DOHH2 (cell line): ENCODE measurements around the gene DOCK10.

Experiments
- H3F3A ChIP-seq: fragments of 200-600 bp; sonication (generic), shearing (Covaris generic); 2 replicates; pipeline ENCODE4 v1.6.0; 2016; ENCODE audit warnings: antibody characterized with exemption, mild to moderate bottlenecking; ENCODE audit not compliant: control insufficient read depth, insufficient read depth
- H3K27ac ChIP-seq: fragments of 200-600 bp; sonication (generic); 2 replicates; pipeline ENCODE4 v1.5.1; 2014; ENCODE audit warnings: low read depth, mild to moderate bottlenecking, low read length, moderate library complexity
- H3K27me3 ChIP-seq: fragments of 200-600 bp; sonication (generic); 2 replicates; pipeline ENCODE4 v1.6.1; 2014; ENCODE audit warnings: mild to moderate bottlenecking, low read length, mixed read lengths; ENCODE audit not compliant: control insufficient read depth
- H3K36me3 ChIP-seq: fragments of 200-600 bp; sonication (generic); 2 replicates; pipeline ENCODE4 v1.6.1; 2014; ENCODE audit warnings: mild to moderate bottlenecking, low read length, moderate library complexity, mixed read lengths; ENCODE audit not compliant: control insufficient read depth
- H3K4me1 ChIP-seq: fragments of 200-600 bp; sonication (generic); 2 replicates; pipeline ENCODE4 v1.6.1; 2014; ENCODE audit warnings: mild to moderate bottlenecking, low read length, mixed read lengths; ENCODE audit not compliant: control insufficient read depth
- H3K4me2 ChIP-seq: fragments of 200-600 bp; sonication (generic); 2 replicates; pipeline ENCODE4 v1.6.0; 2014; ENCODE audit warnings: mild to moderate bottlenecking, low read length, moderate library complexity
- H3K4me3 ChIP-seq: fragments of 200-600 bp; sonication (generic); 2 replicates; pipeline ENCODE4 v1.5.1; 2014; ENCODE audit warnings: mild to moderate bottlenecking, low read length, mixed read lengths
- H3K79me2 ChIP-seq: fragments of 200-600 bp; sonication (generic); 2 replicates; pipeline ENCODE4 v1.6.1; 2014; ENCODE audit warnings: mild to moderate bottlenecking, low read length, mixed read lengths; ENCODE audit not compliant: control insufficient read depth
- H3K9me2 ChIP-seq: fragments of 200-600 bp; sonication (generic); replicated peaks from 2 replicates; pipeline ENCODE4 v1.6.1; 2014; ENCODE audit warnings: mild to moderate bottlenecking, low read length, mixed read lengths; ENCODE audit not compliant: control insufficient read depth
- H3K9me3 ChIP-seq: fragments of 200-600 bp; sonication (generic); 2 replicates; pipeline ENCODE4 v1.6.1; 2014; ENCODE audit warnings: antibody characterized with exemption, low read length, mixed read lengths; ENCODE audit not compliant: control insufficient read depth, insufficient read depth
- H4K20me1 ChIP-seq: fragments of 200-600 bp; sonication (generic); 2 replicates; pipeline ENCODE4 v1.6.0; 2014; ENCODE audit warnings: low read depth, mild to moderate bottlenecking, antibody characterized with exemption, low read length, moderate library complexity; ENCODE audit not compliant: control insufficient read depth, insufficient read depth
- EZH2phosphoT487 ChIP-seq: fragments of 200-600 bp; sonication (generic); IDR thresholded peaks from 2 replicates; pipeline ENCODE4 v1.6.1; 2017; ENCODE audit warnings: borderline replicate concordance, mild to moderate bottlenecking, antibody characterized with exemption, low read length, moderate library complexity, mixed read lengths
- TF ChIP-seq, protein P1 (sequence below): fragments of 200-600 bp; sonication (generic); IDR thresholded peaks from one replicate; pipeline ENCODE4 v1.5.1; 2014; ENCODE audit warnings: antibody characterized with exemption, mild to moderate bottlenecking, low read depth, low read length; ENCODE audit not compliant: poor library complexity, severe bottlenecking

Gene DOCK10

DNA sequence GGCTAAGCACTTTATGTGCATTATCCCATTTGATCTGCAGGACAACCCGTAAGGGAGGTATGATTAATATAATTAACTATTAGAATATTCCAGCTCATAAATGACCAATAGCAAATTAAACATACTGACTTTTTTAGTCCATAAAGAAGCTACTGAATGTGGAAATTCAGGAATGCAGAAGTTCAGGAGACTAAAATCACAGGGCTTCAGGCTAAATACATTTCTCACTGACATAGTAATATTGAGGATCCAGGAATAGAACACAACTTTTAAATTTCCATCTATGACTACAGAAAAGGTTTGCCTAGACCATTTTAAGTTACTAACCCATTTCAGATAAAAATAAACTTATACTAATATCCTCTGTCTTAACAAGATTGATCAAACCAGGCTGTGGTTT lies 228.7 kb downstream of the DOCK10 start:
- Histone ChIP-seq H3F3A (no peaks in the 10 kb centered on the region), H3K27ac (no peak overlapping the region), H3K9me2 (no peaks in the 10 kb centered on the region), H3K79me2 (no peaks in the 10 kb centered on the region), H3K9me3 (no peaks in the 10 kb centered on the region), H3K4me1 (no peaks in the 10 kb centered on the region), H3K4me2 (no peak overlapping the region), H3K27me3 (no peaks in the 10 kb centered on the region), H4K20me1 (no peaks in the 10 kb centered on the region), H3K4me3 (no peak overlapping the region), H3K36me3 (no peaks in the 10 kb centered on the region)
- TF ChIP-seq, protein P1, sequence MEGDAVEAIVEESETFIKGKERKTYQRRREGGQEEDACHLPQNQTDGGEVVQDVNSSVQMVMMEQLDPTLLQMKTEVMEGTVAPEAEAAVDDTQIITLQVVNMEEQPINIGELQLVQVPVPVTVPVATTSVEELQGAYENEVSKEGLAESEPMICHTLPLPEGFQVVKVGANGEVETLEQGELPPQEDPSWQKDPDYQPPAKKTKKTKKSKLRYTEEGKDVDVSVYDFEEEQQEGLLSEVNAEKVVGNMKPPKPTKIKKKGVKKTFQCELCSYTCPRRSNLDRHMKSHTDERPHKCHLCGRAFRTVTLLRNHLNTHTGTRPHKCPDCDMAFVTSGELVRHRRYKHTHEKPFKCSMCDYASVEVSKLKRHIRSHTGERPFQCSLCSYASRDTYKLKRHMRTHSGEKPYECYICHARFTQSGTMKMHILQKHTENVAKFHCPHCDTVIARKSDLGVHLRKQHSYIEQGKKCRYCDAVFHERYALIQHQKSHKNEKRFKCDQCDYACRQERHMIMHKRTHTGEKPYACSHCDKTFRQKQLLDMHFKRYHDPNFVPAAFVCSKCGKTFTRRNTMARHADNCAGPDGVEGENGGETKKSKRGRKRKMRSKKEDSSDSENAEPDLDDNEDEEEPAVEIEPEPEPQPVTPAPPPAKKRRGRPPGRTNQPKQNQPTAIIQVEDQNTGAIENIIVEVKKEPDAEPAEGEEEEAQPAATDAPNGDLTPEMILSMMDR: no peak
- no peak for TF ChIP-seq EZH2phosphoT487

- Histone ChIP-seq H3K36me3 (peaks cover 3% of the 10 kb centered on the region; the same call in 1 of the 2 replicates), H3K4me2 (no peak overlapping the region), H3F3A (no peaks in the 10 kb centered on the region), H3K79me2 (no peaks in the 10 kb centered on the region), H4K20me1 (no peaks in the 10 kb centered on the region), H3K4me1 (no peaks in the 10 kb centered on the region), H3K9me2 (no peaks in the 10 kb centered on the region), H3K27ac (no peak overlapping the region), H3K9me3 (no peaks in the 10 kb centered on the region), H3K4me3 (no peak overlapping the region), H3K27me3 (no peaks in the 10 kb centered on the region)
- TF ChIP-seq EZH2phosphoT487: no peak
- TF ChIP-seq, protein P1: no peak
Measured at GRCh38 chr2:224807153-224807964, 234.9 kb downstream of the DOCK10 start.

GRCh38 chr2:224803930-224804329 lies 238.3 kb downstream of the DOCK10 start:
- H3F3A ChIP-seq: no peaks in the 10 kb centered on the region
- H3K9me2 ChIP-seq: no peaks in the 10 kb centered on the region
- no peak overlapping the region for H3K4me2 ChIP-seq
- H4K20me1 ChIP-seq: no peaks in the 10 kb centered on the region
- no peak overlapping the region for H3K4me3 ChIP-seq
- no peaks in the 10 kb centered on the region for H3K4me1 ChIP-seq
- TF ChIP-seq, protein P1: no peak
- TF ChIP-seq EZH2phosphoT487: no peak
- H3K9me3 ChIP-seq: no peaks in the 10 kb centered on the region
- peaks cover 3% of the 10 kb centered on the region; the same call in 1 of the 2 replicates for H3K36me3 ChIP-seq
- H3K27ac ChIP-seq: no peak overlapping the region
- no peaks in the 10 kb centered on the region for H3K79me2 ChIP-seq
- no peaks in the 10 kb centered on the region for H3K27me3 ChIP-seq
